ENCODE measurements around the gene UNKL. TPM values are rescaled to one million over a fixed set of nuclear protein-coding genes. Genes with fewer than 3 reads are reported as not detected.

Gene UNKL
- total RNA-seq, 1 experiment from 2014 or later: 112 TPM

DNA sequence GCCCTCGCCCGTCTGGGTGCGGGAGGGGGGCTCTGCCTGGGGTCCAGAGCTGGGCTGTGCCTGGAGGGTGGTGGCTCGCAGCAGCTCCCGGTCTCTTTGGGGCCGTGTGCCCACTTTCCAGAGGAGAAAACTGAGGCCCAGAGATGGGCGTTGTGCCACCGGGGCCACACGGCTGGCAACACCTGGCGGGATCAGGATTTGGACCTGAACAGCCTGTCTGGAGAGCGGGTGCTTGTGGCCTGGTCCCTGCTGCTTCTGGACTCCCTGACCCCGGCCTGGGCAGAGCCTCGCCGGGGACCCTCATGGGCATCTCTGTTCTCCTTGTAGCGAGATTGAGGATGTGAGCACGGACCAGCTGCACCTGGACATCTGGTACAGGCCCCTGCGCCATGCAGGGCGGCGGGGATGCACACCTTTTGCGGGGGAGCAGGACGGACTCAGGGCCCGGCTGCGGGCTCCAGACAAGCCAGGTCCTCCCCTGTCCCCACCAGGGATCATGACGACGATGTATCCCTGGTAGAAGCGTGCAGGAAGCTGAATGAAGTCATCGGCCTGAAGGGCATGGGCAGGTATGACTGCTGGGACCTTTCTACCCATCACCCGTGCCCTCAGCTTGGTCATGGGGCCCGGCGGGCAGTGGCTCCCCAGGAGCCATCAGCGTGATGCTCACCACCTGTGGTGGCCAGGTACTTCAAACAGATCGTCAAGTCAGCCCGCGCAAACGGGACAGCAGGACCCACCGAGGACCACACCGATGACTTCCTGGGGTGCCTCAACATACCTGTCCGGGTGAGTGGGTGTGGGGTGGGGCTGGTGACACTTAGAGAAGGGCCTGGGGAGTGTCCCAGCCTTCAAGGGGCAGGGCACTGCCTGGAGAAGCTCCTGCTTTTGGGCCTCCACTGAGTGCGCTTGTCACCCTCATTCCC, 72.7 kb downstream of the UNKL start:
- TF ChIP-seq, protein P1, sequence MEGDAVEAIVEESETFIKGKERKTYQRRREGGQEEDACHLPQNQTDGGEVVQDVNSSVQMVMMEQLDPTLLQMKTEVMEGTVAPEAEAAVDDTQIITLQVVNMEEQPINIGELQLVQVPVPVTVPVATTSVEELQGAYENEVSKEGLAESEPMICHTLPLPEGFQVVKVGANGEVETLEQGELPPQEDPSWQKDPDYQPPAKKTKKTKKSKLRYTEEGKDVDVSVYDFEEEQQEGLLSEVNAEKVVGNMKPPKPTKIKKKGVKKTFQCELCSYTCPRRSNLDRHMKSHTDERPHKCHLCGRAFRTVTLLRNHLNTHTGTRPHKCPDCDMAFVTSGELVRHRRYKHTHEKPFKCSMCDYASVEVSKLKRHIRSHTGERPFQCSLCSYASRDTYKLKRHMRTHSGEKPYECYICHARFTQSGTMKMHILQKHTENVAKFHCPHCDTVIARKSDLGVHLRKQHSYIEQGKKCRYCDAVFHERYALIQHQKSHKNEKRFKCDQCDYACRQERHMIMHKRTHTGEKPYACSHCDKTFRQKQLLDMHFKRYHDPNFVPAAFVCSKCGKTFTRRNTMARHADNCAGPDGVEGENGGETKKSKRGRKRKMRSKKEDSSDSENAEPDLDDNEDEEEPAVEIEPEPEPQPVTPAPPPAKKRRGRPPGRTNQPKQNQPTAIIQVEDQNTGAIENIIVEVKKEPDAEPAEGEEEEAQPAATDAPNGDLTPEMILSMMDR (conservative IDR thresholded peaks at IDR 0.05): no peak
- CTCF ChIA-PET: no interaction called here

GRCh38 chr16:1340730-1341494, 73.6 kb downstream of the UNKL start:
- H3F3A ChIP-seq (ENCODE audit: insufficient read depth, low read depth): 0 out of 2 replicates have a peak, but pooled peaks cover 4% of the 10 kb centered on the region
- H2AFZ ChIP-seq: no peak overlapping the region
- H3K4me2 ChIP-seq: no peak overlapping the region
- 0 out of 2 replicates have a peak, but pooled peaks cover 5% of the 10 kb centered on the region for H3K4me1 ChIP-seq (replicated peaks; ENCODE audit: insufficient read depth)
- no peak overlapping the region for H3K4me3 ChIP-seq
- H3K9me2 ChIP-seq (ENCODE audit: insufficient read depth): no peaks in the 10 kb centered on the region
- no peaks in the 10 kb centered on the region for H4K20me1 ChIP-seq (ENCODE audit: insufficient read depth)
- BruUV-seq (replicated peaks): no TSS peak
- H3K27ac ChIP-seq: no peak overlapping the region
- intact Hi-C loops (cut with micrococcal nuclease; ENCODE audit: unreplicated experiment): no loop called here
- H3K27me3 ChIP-seq (ENCODE audit: insufficient read depth, low read depth): no peaks in the 10 kb centered on the region
- H3K9me3 ChIP-seq (ENCODE audit: insufficient read depth, low read depth): no peaks in the 10 kb centered on the region
- no peaks in the 10 kb centered on the region for H3K36me3 ChIP-seq (ENCODE audit: low read depth)
- no peaks in the 10 kb centered on the region for H3K79me2 ChIP-seq (ENCODE audit: low read depth)
- CTCF ChIA-PET: no interaction called here
- TF ChIP-seq, protein P1 (conservative IDR thresholded peaks at IDR 0.05): no peak
- TF ChIP-seq EZH2 (IDR thresholded peaks at IDR 0.05; ENCODE audit: low read depth): no peak
- no peak for DNase-seq
- POLR2A ChIA-PET (ENCODE audit: unreplicated experiment): no interaction called here

More for the DNA sequence above, 72.7 kb downstream of the UNKL start:
- no peak for DNase-seq
- H3K27ac ChIP-seq: no peak overlapping the region
- POLR2A ChIA-PET (ENCODE audit: unreplicated experiment): no interaction called here
- H3K4me2 ChIP-seq: no peak overlapping the region
- H3K27me3 ChIP-seq (ENCODE audit: insufficient read depth, low read depth): no peaks in the 10 kb centered on the region
- H3F3A ChIP-seq (ENCODE audit: insufficient read depth, low read depth): 0 out of 2 replicates have a peak, but pooled peaks cover 4% of the 10 kb centered on the region
- H3K9me3 ChIP-seq (ENCODE audit: insufficient read depth, low read depth): no peaks in the 10 kb centered on the region
- H4K20me1 ChIP-seq (ENCODE audit: insufficient read depth): no peaks in the 10 kb centered on the region
- no peak overlapping the region for H3K4me3 ChIP-seq
- H3K36me3 ChIP-seq (ENCODE audit: low read depth): no peaks in the 10 kb centered on the region
- no peak overlapping the region for H2AFZ ChIP-seq
- intact Hi-C loops (cut with micrococcal nuclease; ENCODE audit: unreplicated experiment): no loop called here
- no peaks in the 10 kb centered on the region for H3K79me2 ChIP-seq (ENCODE audit: low read depth)
- BruUV-seq (replicated peaks): no TSS peak
- 0 out of 2 replicates have a peak, but pooled peaks cover 5% of the 10 kb centered on the region for H3K4me1 ChIP-seq (replicated peaks; ENCODE audit: insufficient read depth)
- H3K9me2 ChIP-seq (ENCODE audit: insufficient read depth): no peaks in the 10 kb centered on the region

DNA sequence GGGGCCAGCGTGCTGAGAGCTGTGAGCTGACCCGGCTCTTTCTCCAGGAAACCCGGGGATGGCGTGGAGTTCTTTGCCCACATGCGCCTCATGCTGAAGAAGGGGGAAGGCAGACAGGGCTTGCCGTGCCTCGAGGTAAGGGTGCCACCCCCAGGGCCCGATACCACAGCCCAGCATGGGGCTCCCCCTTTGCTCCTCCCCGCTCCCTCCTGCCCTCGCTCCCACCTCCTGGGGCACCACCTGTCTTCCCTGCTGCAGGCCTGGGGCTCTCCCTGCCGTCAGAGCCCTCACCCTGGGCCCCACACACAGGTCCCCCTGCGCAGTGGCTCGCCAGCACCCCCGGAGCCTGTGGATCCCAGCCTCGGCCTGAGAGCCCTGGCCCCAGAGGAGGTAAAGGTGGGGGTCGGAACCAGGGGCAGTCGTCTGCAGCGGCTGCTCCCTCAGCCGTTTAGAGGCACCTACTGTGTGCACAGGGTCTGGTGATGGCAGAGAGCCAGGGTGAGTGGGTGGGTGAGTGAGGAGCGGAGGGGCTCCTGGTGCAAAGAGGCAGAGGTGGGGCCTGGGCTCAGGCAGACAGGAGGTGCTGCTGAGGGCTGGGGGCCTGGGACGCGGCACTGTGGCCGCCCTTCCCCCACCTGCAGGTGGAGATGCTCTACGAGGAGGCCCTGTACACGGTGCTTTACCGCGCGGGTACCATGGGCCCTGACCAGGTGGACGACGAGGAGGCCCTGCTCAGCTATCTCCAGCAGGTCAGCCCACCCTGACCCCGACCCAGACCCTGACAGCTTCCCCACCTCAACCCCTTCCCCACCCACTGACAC, 75.4 kb downstream of the UNKL start:
- Histone ChIP-seq H3K4me2 (no peak overlapping the region), H2AFZ (no peak overlapping the region), H3K9me2 (ENCODE audit: insufficient read depth) (no peaks in the 10 kb centered on the region), H3K36me3 (ENCODE audit: low read depth) (no peaks in the 10 kb centered on the region), H3K4me3 (no peak overlapping the region), H3K79me2 (ENCODE audit: low read depth) (no peaks in the 10 kb centered on the region), H3F3A (ENCODE audit: insufficient read depth, low read depth) (0 out of 2 replicates have a peak, but pooled peaks cover 2% of the 10 kb centered on the region), H3K27me3 (ENCODE audit: insufficient read depth, low read depth) (no peaks in the 10 kb centered on the region), H3K27ac (no peak overlapping the region), H4K20me1 (ENCODE audit: insufficient read depth) (no peaks in the 10 kb centered on the region), H3K9me3 (ENCODE audit: insufficient read depth, low read depth) (no peaks in the 10 kb centered on the region), H3K4me1 (replicated peaks; ENCODE audit: insufficient read depth) (0 out of 2 replicates have a peak, but pooled peaks cover 5% of the 10 kb centered on the region)
- no peak for TF ChIP-seq EZH2 (IDR thresholded peaks at IDR 0.05; ENCODE audit: low read depth)
- TF ChIP-seq, protein P1 (conservative IDR thresholded peaks at IDR 0.05): no peak
- intact Hi-C loops (cut with micrococcal nuclease; ENCODE audit: unreplicated experiment): no loop called here
- no TSS peak for BruUV-seq (replicated peaks)
- no peak for DNase-seq
- ChIA-PET CTCF (no interaction called here), POLR2A (ENCODE audit: unreplicated experiment) (no interaction called here)

Data from PC-9 (cell line).